ENCODE measurements around the gene CEBPB. TPM values are rescaled to one million over a fixed set of nuclear protein-coding genes. Genes with fewer than 3 reads are reported as not detected.
A peak's percentile ranks its signal among the peaks of the same experiment; 100 is the strongest.

The CEBPB gene
- total and polyA plus RNA-seq, 12 donors: 20.9 to 104 (median 40.4) TPM

GRCh38 chr20:50221501-50222308 lies 31.1 kb downstream of the CEBPB start:
- peaks cover 0 to 11% (median 0%) of the 10 kb centered on the region in 11 donors for H3K9me3 ChIP-seq
- ATAC-seq: peak in 4 of 8 donors; percentile 11 to 40 (median 16)
- H3K4me1 ChIP-seq: peaks cover 0 to 69% (median 13%) of the 10 kb centered on the region in 9 donors
- TF ChIP-seq CTCF (IDR thresholded peaks at IDR 0.05): no peak
- DNase-seq: peak in 1 of 2 donors; percentile 16
- no peaks in the 10 kb centered on the region for H3K36me3 ChIP-seq
- intact Hi-C loops (cut with DNase I): loop anchor here in 1 of 10 donors (10.0 kb wide), 1 partner anchor 63 kb away; no protein-coding TSS in a partner anchor
- H3K27me3 ChIP-seq: no peaks in the 10 kb centered on the region
- no peak overlapping the region for H3K4me3 ChIP-seq
- whole genome bisulfite sequencing, 2 donors: 74 to 75% methylated on average over 18 of the region's 18 CpGs
- peak overlapping the region in 2 of 10 donors; percentile 49 to 88 for H3K27ac ChIP-seq

- no peaks in the 10 kb centered on the region for H3K27me3 ChIP-seq
- peaks cover 0 to 76% (median 13%) of the 10 kb centered on the region in 9 donors for H3K4me1 ChIP-seq
- WGBS, 2 donors: 92 to 93% methylated on average over 12 of the region's 12 CpGs
- H3K4me3 ChIP-seq: no peak overlapping the region
- ATAC-seq (no peak), DNase-seq (no peak)
- intact Hi-C loops (cut with DNase I): loop anchor here in 1 of 10 donors (10.0 kb wide), 1 partner anchor 62 kb away; no protein-coding TSS in a partner anchor
- H3K27ac ChIP-seq: peak overlapping the region in 1 of 10 donors; percentile 88
- no peaks in the 10 kb centered on the region for H3K36me3 ChIP-seq
- H3K9me3 ChIP-seq: peaks cover 0 to 11% (median 0%) of the 10 kb centered on the region in 11 donors
- no peak for TF ChIP-seq CTCF (IDR thresholded peaks at IDR 0.05)
Measured at GRCh38 chr20:50222309-50223038, 31.8 kb downstream of the CEBPB start.

- intact Hi-C loops (cut with DNase I): loop anchor here in 2 of 10 donors (1.0 to 10.0 kb wide), 2 partner anchors 32 to 61 kb away; no protein-coding TSS in a partner anchor
- H3K27me3 ChIP-seq: no peaks in the 10 kb centered on the region
- ATAC-seq (no peak), DNase-seq (no peak)
- H3K4me1 ChIP-seq: peaks cover 0 to 76% (median 13%) of the 10 kb centered on the region in 9 donors
- H3K36me3 ChIP-seq: no peaks in the 10 kb centered on the region
- no peak for TF ChIP-seq CTCF (IDR thresholded peaks at IDR 0.05)
- WGBS, 2 donors: 89 to 90% methylated on average over 28 of the region's 28 CpGs
- H3K9me3 ChIP-seq: peaks cover 0 to 11% (median 0%) of the 10 kb centered on the region in 11 donors
- no peak overlapping the region for H3K4me3 ChIP-seq
- H3K27ac ChIP-seq: peak overlapping the region in 5 of 10 donors; percentile 66 to 88 (median 78)
Measured at GRCh38 chr20:50223039-50224005, 32.7 kb downstream of the CEBPB start.

Measured in heart right ventricle (tissue), 16 donors.